Neural cell (in vitro differentiated cells): ENCODE measurements around the gene IQSEC1.

Experiments used
- CTCF ChIP-seq: fragments of 450-650 bp; IDR thresholded peaks from 2 replicates; pipeline ENCODE4 v1.5.1; 2014; ENCODE audit warnings: antibody characterized with exemption, mild to moderate bottlenecking, moderate library complexity; ENCODE audit not compliant: poor library complexity, severe bottlenecking
- EP300 ChIP-seq: fragments of 450-650 bp; conservative IDR thresholded peaks from 2 replicates; pipeline ENCODE4 v1.6.1; 2014; ENCODE audit warnings: antibody characterized with exemption, mild to moderate bottlenecking, moderate library complexity; ENCODE audit not compliant: poor library complexity, severe bottlenecking
- EZH2 ChIP-seq: fragments of 200-600, 300-800 bp; shearing (Covaris generic), sonication (generic); IDR thresholded peaks from 2 replicates; pipeline ENCODE4 v1.6.1; 2014; ENCODE audit warnings: antibody characterized with exemption, low read length, borderline replicate concordance, mild to moderate bottlenecking; ENCODE audit not compliant: insufficient read depth, poor library complexity, severe bottlenecking
- TAF1 ChIP-seq: IDR thresholded peaks from 2 replicates; pipeline ENCODE4 v1.6.1; 2012; ENCODE audit warnings: low read depth

- TF ChIP-seq TAF1, result no peak
- no peak for TF ChIP-seq CTCF
- TF ChIP-seq EP300, result no peak
- TF ChIP-seq EZH2, result no peak
Observed at GRCh38 chr3:12908859-12909258, 164.4 kb downstream of the IQSEC1 start.
